Suppressor macrophage treated with lipopolysaccharide for 1 hour (primary cell): ENCODE data around the gene FOSB.
A peak's percentile ranks its signal among the peaks of the same experiment; 100 is the strongest.
"Not testable (repeated sequence)": the region's sequence is repeated elsewhere in the genome, so short reads cannot be mapped to it uniquely, and the experiment has no call there.

ENCODE experiments used
- DNase-seq, 3 donors: peaks; one replicate each; pipeline ENCODE4 v3.0.0-alpha.2; 2020 to 2022

FOSB gene

DNA sequence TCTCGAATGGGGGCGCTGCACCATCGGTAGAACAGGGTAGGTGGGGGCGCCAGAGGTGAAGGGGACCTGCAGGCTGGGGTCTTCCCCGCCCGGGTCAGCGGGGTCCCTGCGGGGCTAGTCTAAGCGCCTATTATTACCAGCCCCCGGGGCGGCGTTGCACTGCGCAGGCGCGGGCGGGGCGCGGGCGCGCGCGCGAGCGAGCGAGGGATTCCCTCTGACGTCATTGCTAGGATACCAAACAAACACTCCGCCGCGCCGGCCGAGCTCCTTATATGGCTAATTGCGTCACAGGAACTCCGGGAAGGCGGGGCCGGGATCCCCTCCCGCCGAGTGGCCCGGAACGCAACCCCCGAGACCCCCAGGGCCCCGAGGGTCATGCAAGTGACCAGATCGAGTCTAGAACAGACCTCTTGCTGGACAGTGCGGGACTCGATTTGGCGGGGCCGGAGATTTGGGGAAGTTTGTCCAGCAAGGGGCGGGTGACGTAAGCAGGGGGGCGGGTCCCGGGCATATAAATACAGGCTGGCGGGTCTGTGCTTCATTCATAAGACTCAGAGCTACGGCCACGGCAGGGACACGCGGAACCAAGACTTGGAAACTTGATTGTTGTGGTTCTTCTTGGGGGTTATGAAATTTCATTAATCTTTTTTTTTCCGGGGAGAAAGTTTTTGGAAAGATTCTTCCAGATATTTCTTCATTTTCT is at the start of gene FOSB:
Gene FOSB, plus strand, starts transcription at position 541 of the 703 bp plus-strand sequence. CDS start 591 bp downstream, outside the sequence.
- DNase-seq, result peak; percentile 98 to 99 (median 99)

DNA sequence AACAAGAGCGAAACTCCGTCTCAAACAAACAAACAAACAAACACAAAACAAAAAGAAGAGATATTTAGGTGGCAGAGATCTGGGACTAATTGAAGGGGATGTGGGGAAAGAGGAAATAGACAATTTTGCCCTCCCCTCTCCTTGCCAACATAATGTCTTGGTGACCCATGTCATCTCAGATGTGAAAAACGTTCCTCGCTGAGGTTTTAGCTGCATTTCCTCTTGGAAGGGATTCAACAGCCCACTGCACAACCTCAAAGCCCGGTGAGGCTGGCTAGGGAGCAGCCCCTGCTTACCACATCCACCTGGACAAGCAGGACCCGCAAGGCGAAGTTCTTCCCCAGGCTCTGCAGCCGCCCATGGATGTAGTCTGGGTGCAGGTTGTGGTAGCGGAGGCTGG is 49.0 kb upstream of the FOSB start:
- DNase-seq, result peak in 1 of 3 donors; percentile 25

DNA sequence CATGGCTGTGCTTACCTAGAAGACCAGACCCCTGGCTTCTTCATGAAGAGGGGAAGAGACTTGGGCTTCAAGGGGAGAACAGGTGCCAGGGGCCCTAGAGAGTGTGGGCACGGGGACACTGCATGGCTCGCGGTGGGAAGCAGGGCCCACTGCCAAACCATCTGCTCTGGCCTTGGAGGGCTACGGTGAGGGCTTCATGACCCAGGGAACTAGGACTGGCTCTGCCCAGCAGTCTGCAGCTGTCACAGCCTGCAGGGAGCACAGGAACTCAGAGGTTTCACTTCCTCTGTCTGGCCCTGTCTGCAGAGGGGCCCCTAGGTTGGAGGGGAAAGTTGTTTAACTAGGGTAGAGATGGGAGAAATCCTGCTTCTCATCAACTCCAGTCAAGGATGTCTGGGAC is 48.4 kb upstream of the FOSB start:
- peak; percentile 80 to 84 (median 81) for DNase-seq

DNA sequence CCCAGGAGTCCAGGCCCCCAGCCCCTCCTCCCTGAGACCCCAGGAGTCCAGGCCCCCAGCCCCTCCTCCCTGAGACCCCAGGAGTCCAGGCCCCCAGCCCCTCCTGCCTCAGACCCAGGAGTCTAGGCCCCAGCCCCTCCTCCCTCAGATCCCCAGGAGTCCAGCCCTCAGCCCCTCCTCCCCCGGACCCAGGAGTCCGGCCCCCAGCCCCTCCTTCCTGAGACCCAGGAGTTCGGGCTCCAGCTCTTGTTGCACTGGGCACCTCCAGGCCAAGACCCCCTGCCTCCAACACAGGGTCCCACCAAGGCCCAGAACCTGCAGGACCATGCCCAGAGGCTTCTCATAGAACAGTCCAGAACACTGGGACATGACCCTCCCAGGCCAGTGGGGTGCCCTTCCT is 47.9 kb upstream of the FOSB start:
- DNase-seq, result no peak

DNA sequence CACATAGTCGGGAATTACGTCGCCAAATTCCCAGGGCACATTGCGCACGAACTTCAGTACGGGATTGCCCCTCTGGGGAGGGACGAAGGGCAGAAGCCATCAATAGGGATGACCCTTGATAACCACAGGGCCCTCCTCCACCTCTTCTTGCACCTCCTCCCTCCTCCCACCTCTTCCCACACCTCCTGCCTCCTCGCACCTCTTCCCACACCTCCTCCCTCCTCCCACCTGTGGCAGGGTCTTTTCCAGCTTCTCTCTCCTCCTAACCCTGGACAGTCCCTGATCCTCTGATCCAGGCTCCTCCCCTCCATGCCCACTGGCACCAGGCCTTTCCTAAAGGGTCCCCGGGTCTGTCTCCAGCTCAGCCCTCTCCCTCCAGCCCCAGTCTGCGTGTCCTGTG is 47.4 kb upstream of the FOSB start:
- DNase-seq, result no peak

DNA sequence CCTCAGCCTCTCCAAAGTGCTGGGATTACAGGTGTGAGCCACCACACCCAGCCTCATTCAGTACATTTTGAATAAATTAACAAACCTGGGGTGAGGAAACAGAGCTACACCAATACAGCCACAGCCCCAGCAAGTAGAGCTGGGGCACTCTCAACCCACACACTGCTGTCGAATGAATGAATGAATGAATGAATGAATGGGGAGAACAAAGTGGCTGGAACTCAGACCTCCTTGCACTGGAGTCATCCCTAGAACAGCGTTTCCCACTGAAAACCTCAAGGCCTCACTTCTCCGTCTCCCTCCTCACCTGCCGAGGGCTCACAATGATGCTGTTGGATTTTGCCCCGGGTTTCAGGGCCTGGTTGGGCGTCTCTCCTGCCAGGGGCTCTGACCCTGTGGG is 46.9 kb upstream of the FOSB start:
- DNase-seq, result no peak

DNA sequence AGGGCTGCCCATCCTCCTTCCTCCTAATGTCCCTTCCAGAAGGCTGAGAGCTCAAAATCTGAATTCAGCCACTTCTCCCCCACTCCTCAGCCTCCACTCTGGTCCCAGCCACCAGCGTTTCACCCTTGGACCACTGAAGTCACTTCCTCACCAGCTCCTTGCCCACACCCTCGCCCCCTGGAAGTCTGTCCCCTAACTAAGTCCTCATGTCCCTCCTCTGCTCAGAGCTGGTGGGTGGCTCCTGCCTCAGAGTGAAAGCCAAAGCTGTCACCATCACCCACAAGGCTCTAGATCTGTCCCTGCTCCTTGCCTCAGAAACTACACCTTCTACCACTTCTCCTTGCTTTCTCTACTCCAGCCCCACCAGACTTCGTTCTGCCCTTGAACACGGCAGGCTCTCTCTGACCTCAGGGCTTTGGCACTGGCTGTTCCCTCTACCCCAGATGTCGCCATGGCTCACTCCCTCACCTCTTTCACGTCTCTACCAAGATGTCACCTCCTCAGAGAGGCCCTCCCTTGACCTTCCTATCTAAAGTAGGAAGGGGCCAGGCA is 45.8 kb upstream of the FOSB start:
- DNase-seq, result peak; percentile 26 to 46 (median 40)

DNA sequence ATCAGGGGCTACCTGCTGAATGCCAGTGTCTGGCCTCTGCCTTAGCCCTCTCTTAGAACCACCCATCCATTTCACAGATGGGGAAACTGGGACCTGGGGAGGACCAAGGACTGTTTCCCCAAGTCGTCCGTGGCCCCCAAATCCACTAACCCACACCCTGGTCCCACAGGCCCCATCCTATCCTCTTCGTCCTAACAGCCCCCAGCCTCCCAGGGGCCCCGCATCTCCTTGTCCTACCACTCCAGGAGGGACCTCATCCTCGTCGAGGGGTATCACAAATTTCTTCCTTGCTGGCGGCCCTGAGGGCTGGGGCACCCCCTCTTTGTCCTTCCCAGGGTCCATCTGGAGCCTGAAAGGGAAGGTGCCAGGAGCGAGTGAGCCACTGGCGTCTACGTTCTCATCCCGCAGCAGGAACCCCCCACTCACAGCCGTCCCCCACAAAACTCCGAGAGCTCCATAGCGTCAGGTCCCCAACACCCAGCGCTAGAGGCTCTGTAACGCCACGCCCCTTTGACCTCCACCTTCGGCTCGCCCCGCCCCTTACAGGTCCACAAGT is 44.7 kb upstream of the FOSB start:
- no peak for DNase-seq

DNA sequence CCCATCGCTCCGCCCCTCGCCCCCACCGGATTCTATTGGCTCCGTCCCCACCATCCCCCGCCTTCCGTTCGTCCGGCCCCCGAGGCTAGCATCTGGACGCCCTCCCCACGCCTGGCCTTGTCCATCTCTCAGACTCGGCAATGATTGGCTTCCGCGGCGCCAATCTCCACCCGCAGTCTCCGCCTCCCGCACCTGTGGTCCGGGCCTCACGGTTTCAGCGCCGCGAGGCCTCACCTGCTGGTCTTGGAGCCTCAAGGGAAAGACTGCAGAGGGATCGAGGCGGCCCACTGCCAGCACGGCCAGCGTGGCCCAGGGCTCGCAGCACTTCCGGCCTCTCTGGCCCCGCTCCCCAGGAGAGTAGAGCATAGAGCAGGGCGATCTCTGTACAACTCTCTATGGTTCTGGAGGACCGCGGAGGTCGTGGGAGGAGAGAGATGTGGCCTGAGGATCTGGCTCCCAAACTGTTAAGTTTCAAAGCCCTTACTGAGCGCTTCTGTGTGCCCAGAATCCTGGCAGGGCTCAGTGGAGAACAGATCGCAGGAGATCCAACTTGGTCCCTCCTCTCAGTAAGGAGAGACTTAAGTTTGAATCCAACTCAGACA is 44.1 kb upstream of the FOSB start, which contains the start of gene ERCC1:
Gene ERCC1, minus strand, starts transcription at position 329 of the 602 bp plus-strand sequence. CDS start 543 bp downstream, outside the sequence.
- peak; percentile 86 to 94 (median 90) for DNase-seq

DNA sequence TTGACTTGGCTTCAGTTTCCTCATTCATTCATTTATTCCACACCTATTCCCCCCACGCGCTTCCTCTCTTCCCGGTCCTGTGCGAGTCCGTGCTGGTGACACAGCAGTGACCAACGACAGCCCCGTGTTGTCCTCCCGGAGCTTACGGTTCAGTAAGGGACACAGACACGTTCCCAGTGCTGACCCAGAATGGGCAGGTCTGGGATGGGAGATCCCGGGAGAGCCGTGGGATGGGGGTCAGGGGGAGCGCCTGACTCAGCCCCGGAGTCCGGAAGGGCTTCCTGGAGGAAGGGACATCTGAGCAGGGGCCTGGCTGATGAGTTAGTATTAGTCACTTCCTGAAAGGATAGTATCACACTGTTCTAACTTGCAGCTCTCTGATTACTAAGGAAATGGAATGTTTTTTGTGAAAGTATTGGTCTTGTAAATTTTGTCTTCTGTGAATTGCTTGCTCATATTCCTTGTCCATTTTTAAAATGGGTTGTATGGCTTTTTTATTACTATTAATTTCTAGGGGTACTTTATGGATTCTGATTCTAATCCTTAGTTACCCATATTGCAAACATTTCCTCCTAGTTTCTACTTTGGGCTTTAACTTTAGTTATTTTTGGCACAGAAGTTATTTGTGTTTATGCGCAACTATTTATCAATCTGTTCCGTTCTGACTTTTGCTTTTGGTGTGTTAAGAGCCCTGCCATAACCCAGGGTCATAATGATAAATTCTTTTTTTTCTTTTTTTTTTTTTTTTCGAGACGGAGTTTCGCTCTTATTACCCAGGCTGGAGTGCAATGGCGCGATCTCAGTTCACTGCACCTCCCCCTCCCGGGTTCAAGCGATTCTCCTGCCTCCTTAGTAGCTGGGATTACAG is 43.4 kb upstream of the FOSB start:
- DNase-seq, result peak; percentile 93 to 95 (median 93)

DNA sequence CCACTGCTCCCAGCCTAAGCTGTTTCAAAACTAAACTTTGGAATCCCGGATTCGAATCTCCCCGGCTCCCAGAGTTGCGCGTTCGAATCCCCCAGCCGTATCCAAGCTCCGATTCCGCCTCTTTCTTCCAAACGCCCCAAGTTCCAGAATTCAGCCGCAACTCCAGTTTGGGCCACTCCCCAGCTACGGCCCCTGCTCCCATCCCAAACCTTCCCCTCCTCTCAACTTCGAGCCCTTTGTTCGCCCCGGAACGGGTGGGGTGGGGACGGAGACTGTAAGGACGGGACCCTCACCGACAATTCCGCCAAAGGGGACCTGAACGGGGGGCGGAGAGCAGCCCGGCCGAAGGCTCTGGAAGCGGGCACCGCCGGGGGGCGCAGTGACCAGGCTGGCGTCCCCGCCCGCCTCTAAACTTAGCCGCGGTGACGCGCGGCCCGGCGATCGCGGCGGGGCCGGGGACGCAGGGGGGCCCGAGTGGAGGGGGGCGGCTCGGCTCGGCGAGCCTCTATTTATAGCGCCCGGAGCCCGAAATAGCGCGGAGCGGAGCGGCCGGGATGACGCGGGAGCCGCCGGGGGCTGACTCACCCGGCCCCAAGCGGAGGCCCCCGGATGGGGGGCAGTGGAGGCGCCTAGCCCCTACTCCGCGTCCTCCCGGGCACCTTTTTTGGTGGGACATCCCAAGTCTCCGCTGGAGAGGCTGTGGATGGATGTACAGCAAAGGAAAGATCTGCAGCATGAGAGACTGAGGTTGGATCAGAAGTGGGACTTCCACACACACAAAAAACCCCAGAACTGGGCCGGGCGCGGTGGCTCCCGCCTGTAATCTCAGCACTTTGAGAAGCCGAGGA is 39.2 kb upstream of the FOSB start:
- peak; percentile 60 to 82 (median 69) for DNase-seq

DNA sequence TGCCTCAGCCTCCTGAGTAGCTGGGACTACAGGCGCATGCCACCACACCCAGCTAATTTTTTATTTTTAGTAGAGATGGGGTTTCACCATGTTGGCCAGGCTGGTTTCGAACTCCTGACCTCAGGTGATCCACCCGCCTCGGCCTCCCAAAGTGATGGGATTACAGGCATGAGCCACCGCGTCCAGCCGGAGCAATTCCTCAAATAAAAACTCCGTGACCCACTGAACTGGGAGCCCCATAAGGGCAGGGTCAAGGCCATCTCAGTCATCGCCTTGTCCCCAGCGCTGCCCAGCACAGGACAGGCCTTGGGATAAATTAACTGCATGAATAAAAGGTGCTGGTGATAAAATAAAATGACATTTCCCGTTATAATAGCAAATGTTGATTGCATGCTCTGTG is 37.9 kb upstream of the FOSB start:
- not testable (repeated sequence) for DNase-seq

DNA sequence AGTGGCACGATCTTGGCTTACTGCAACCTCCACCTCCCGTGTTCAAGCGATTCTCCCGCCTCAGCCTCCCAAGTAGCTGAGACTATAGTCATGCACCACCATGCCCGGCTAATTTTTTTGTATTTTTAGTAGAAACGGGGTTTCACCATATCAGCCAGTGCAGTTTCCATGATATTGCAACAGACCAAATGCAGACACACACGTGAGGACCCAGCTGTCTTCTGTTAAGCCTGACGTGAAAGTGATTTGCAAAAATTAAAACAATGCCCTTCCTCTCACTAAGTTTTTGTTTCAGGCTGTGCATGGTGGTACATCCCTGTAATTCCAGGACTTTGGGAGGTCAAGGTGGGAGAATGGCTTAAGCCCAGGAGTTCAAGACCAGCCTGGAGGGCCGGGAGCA is 36.8 kb upstream of the FOSB start:
- peak in 2 of 3 donors; percentile 46 to 59 for DNase-seq

DNA sequence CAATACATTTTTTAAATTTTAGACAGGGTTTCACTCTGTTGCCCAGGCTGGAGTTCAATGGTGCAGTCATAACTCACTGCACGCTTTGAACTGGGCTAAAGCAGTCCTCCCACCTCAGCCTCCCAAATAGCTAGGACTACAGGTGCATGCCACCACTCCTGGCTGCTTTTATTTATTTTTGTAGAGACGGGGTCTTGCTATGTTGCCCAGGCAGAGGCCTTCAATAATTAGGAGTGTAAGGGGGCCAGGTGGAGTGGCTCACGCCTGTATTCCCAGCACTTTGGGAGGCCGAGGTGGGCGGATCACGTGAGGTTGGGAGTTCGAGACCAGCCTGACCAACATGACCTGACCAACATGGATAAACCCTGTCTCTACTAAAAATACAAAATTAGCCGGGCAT is 35.3 kb upstream of the FOSB start:
- not testable (repeated sequence) for DNase-seq

DNA sequence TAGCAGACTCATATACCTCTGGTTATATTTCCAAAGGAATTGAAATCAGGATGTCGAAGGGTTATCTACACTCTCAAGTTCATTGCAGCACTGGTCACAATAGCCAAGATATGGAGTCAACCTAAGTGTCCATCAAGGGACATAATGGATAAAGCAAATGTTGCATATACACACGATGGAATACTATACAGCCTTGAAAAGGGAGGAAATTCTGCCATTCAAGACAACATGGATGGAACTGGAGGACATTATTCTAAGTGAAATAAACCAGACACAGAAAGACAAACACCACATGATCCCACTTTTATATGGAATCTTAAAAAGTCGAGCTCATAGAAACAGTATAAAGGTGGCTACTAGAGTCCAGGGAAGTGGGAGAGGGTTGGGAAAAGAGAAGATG is 30.5 kb upstream of the FOSB start:
- no peak for DNase-seq

DNA sequence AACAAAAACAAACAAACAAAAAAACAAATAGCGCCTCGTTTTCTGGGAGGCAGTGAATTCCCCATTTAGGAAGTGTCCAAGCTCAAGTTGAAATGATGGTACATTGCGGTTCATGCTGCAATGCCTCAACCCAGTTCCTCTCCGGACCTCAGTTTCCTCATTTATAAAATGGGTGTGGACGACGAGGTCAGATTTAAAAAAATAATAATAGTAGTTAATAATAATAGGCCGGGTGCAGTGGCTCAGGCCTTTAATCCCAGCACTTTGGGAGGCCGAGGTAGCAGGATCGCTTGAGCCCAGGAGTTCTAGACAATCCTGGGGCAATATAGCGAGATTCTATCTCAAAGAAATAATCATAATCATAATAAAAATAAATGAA is 28.6 kb upstream of the FOSB start:
- peak; percentile 48 to 66 (median 62) for DNase-seq

DNA sequence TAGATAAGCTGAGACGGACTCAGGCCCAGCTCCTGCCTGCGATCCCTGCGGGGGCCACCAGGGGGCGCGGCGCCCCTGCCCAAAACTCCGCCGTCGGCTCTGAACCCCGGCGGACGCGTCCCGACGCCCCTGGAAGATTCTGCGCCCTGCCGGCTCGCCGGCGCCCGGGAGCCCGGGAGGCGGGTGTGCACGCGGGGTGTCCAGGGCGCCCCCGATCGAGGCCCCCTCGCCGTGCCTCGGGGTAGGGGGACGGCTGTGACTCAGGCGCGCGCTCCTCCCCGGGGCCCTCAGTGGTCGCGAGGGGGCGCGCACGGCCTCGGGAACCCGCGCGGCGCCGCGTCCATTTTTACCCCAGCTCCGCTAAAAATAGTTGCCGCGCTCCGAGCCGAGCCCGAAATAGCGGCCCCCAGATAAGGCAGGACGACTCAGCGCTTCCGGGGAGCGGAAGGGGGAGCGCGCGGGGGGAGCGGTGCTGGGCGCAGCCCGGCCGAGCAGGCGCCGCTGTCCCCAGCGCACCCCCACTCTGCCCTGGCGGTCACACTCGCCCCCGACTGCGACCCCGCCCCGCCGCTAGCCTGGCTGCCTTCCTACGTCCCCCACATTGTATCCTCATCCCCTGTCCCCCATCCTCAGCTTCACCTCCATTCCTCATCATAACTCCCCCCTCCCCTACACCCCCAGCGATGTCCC is 28.1 kb upstream of the FOSB start:
- peak; percentile 78 to 89 (median 86) for DNase-seq

DNA sequence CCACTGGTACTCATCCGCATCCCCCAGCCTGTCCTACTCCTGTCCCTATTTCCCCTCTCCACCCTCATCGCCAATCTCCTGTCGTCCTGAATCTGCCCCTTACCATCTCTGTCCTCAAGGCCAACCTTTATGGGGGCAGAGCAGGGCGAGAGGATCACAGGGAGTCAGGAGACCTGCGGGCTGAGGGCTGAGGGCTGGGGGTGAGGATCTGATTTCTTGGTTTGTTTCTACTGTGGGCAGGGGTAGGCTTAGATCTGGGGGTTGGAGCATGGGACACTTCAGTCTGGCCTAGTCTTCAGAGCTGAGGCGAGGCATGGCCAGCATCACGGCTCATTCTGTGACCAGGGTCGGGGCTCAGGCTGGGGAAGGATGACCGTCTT is 27.5 kb upstream of the FOSB start:
- DNase-seq, result no peak

DNA sequence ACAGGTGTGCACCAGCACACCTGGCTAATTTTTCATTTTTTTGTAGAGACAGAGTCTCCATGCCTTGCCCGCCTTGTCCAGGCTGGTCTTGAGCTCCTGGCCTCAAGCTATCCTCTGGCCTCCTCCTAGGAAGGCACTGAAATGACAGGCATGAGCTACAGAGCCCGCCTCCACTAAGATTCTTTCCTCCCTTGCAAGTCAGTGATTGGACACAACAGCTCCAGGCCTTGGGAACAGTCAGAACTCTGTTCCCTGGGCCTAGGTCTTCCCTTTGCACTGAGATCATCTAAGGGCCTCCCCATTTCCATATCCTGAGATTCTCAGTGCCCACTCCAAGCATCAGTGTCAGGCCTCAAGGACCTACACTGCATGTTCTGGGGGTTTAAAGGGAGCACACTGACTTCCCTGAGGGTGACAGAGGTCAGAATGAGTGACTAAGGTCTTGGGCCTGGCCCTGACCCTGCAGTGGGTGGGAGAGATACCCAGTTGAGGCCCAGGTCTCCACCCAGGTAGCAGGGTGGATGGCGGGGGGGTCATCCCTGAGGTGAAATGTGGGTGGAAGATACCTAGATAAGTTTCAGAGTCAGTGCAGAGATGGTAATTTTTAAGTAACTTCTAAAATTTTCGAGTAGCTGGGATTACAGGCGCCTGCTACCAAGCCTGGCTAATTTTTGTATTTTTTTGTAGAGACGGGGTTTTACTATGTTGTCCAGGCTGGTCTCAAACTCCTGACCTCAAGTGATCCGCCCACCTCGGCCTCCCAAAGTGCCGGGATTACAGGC is 26.7 kb upstream of the FOSB start:
- no peak for DNase-seq

DNA sequence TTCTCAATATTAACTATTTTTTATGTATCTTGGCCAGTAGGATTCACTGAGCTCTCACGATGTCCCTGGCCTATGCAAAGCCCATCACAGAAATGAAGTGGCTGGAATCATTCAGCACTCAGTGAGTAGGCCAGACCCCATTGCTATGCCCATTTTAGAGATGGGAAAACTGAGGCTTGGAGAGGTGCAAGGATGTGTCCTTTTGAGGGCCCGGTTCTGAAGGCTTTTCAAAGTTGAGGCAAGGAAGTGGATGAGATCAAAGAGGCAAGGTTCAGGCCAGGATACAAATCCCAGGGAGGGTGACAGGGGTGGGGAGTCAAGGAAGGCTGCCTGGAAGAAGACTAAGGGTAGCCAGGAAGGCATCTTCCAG is 25.4 kb upstream of the FOSB start:
- DNase-seq, result no peak
